GM18520 (cell line): ENCODE measurements around the gene UBAP2.

Experiments
- ATAC-seq: cut with Tn5 transposase; IDR thresholded peaks from one replicate; pipeline ENCODE4 v1.9.1; 2021; ENCODE audit not compliant: unreplicated experiment

Gene UBAP2

DNA sequence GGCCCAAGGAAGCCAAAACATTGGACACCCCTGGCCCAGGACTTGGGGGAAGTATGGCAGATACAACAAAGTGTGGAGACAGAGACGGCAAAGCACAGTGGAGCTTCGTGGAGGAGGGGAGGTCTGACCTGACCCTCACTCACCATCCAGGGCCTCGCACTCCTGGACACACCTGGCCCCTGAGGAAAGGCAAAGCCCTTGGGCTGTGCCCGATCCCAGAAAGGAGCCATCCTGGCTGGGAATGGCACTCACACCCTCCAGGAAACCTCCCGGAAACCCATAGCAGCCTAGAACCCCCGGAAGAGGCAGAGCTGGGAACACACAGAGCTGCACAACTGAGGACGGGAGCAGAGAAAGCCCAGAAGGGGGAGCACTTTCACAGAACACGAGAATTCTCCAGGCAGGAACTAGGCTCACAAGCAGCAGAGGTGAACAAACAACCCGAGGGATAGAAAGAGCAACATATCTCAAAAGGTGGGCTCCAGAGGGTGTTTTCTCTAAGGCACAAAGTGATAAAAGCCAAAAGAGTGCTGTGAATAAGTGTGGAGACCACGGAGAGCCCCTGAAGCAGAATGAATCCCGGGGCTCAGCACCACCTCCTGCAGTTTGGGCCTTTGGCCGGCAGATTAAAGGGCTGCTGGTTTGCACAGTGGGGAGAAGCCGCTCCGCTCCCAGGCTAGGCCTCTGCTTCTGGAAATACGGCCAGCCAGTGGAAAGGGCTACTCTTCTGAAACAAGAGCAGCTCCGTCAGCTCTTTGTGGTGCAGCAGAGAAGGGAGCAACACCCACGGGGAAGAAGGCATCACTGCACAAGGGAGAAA is 123.5 kb downstream of the UBAP2 start:
- ATAC-seq: no peak

DNA sequence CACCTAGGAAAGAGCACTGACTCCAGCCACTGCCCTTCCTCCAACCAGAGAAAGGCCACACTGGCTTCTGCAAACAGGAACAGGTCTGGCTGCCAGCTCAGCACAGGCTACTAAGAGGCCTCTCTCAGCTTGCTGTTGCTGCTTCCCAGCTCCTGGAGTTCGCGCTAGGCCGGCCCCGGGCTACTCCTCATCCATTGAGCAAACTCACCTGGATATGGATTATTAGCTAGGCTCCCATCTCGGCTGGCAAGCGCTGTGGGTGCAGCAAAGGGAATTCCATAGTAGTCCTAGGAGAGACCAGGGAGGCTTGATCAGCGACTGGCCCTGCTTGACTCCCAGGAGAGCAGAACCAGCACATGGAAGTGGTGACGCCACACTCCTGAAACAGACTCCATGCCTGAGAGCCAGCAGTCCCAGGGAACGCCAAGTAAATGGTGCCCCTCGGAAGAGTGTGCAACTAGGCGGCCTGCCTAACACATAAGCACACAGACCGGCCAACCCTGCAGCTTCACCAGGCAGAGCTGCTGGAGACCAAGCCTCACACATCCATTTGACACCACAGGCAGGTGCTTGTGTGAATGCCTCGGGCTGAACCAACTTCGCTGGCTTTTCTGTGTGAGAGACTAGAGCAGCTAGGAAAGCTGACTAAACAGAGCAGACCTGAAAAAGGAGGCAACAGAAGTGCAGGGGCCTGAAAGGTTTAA is 124.5 kb downstream of the UBAP2 start:
- no peak for ATAC-seq

DNA sequence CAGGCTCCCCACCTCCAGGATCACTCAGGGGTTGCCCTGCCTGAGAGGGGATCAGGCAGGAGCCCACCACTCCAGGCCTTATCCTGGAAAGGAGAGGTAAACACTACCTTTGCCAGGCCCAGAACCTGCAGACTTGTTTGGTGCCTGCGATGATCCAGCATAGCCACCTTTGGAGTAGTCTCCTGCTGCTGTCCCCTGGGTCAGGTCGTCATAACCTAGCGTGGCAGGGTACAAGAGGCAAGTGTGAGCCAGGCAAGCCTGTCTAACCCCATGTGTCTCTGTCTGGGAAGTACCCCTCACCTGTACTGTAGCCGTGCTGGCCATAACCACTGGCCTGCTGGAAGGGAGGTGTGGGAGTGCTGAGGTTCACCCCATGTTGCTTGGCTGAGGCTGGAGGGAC is 125.6 kb downstream of the UBAP2 start:
- ATAC-seq: no peak

DNA sequence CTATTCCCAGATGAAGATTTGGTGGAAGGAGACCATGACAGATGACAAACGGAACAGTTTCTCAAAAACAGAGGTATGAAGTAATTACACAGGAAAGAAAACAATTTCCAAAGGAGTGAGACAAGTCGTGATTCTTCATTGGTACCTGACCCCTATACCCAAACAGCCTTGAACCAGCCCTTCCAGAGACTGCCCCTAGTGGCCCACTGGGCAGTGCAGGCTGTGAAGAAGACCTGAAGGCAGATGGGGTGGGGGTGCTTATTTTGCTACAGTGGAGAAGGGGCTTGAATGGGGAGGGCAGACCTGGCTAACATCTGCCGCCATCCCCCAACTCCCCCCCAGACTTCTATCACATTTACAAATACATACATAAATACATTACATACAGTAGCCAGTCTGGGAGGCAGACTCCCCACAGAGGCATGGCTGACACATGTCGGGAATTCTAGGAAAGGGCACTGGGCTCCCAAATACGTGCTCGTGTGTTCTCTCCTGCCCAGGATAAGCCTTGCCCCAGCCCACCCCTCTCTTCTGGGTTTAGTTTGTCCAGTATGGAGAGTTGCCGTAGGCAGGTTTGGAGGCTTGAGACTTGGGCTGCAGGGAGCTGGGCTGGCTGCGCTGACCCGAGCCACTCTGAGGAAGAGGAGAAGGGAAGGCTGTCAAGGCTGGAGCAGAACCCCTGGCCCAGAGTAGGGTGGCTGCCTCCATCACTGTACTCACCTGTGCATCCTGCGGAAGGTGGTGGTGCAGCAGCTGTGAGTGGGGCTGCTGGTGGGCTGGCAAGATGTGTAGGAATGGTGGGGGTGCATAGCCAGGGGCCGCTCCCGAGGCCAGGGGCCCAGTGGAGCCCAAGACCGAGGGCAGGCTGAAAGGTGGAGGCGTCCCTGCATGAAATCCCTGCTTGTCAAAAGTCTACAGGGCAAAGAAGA is 126.5 kb downstream of the UBAP2 start:
- ATAC-seq: no peak

DNA sequence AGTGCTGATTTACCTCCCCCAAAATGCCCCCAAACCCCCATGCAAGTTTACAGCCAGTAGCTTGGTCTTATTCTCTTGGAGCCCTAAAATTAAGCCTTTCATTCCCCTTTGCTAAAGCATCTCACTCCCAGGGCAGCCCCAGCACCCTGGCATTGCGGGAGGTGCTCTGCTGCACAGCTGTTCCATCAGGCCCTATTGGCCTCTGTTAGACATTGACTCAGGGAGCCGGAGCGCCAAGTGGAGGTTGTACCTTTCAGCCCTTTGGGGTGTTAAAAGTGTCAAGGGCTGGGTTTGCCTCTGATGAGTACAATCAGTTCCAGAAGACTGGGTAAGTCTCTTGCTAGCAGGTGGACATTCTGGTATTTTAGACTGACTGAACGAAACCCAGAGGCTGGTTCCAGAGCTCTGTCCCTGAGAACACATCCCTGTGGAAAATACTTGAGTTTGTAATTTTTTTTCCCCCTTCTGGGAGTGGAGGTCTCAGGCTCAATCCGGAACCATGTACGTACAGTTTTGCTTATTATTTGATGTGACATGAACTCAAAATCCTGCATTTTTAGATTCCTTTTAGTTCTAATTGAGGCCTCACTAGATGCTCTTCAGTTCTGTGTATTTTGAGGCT is 129.3 kb downstream of the UBAP2 start:
- no peak for ATAC-seq

DNA sequence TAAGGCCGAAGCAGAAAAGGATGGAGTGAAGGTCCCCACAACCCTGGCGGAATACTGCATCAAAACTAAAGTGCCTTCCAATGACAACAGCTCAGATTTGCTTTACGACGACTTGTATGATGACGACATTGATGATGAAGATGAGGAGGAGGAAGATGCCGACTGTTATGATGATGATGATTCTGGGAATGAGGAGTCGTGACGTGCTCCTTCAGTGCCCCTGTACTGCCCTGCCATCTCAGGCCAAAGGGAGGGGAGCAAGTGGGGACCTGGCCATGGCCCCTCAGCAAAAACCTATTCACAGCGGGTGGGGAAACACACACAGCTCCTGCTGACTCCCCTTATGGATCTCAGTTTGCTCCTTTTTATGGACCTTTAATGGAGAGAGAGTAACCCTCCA is 131.7 kb downstream of the UBAP2 start:
- ATAC-seq: no peak

DNA sequence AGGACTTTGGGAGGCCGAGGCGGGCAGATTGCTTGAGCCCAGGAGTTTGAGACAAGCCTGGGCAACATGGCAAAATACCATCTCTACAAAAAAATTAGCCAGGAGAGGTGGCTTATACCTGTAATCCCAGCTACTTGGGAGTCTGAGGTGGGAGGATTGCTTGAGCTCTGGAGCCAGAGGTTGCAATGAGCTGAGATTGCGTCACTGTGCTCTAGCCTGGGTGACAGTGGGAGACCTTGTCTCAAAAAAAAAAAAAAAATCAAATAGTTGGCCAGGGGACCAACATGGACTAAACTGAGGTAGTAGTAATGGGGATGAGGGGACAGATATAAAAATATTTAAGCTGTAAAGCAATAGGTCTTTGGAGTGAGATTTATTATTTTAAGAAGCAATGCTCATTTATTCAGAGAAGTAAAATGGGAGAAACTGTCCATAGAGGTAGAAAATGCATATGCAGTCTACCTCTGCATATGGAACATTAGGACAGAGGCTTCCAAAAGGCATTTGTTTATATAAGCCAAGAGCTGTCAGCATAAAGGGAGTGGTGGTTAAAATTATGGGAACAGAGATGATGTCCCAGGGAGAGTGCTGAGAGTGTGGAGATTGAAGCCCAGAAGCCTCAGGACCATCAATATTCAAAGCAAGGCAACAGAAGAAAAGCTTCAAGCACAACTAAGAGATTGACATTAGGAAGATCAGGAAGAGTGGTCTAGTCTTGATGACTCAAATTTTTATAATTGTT is 133.6 kb downstream of the UBAP2 start:
- no peak for ATAC-seq

DNA sequence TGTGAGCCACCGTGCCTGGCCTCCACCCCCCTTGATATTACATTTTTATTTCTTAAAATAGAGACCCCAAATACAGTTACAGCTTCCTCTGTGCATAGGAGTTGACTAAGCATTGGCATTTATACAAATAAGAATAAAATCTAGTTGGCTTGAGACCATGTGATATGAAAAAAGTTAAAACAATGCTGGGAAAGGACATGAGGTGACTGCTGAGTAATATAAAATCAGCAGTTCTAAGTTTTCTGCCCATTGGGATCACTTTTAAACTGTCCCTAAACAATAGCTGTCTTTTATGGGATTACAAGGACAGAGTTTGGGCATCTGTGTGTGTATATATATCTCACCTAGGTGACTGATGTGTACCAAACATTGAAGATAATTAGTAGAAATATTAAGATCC is 135.1 kb downstream of the UBAP2 start:
- no peak for ATAC-seq

DNA sequence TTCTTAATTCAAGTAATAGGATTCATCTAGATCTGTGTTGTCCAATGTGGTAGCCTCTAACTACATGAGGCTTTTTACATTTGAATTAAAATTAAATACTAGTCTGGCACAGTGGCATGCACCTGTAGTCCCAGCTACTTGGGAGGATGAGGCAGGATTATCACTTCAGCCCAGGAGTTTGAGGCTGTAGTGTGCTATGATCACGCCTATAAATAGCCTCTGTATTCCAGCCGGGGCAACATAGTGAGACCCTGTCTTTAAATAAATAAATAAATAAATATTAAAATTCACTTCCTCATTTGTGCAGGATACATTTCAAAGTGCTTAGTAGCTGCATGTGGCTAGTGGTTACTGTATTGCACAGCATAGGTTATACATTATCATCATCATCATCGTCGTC is 139.9 kb downstream of the UBAP2 start:
- ATAC-seq: no peak

DNA sequence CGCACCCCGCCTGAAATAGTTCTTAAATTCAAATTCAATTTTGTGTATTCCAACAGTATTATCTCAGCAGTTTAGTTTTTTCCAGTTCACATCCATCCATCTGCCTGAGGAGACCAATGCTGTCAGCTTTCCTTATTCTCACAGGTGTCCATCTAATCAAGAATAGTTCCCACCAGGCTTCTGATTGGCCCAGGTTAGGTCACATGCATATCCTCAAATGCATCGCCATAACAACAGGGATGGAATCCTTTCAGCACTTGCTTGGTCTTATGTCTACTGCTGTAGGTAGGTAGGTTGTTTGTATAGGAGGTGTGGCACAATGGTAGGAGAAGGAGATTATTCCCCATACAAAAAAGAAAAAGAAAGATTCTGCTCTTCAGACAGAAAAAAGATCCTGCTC is 140.6 kb downstream of the UBAP2 start:
- no peak for ATAC-seq

DNA sequence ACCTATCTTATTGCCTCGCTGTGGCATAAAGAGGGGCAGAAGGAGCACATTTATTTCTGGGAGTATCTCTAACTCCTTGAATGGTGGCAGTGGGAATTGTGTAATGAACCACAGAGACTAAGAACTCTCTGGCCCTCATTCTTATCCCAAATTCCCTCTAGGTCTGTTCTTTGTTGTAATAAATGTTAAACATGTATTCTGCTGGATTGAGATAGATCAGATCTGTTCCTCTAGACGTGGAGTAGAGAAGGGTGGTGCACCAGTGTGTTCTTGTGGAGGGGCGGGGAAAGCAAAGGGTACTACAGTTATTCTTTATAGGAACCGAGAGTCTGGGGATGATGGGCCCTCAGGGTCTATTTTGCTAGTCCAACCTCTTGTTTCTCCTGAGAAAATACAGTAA is 141.3 kb downstream of the UBAP2 start:
- no peak for ATAC-seq

DNA sequence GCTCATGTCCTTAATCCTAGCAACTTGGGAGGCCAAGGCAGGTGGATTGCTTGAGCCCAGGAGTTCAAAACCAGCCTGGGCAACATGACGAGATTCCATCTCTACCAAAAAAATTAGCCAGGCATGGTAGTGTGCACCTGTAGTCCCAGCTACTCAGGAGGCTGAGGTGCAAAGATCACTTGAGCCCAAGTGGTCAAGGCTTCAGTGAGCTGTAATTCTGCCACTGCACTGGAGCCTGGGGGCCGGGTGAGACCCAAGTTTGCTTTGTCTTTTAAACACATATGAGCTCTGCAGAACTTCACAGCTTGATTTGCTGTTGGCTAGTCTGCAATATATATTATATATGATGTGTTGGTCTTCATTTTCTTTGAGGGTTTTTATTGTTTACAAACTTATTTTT is 141.9 kb downstream of the UBAP2 start:
- no peak for ATAC-seq

DNA sequence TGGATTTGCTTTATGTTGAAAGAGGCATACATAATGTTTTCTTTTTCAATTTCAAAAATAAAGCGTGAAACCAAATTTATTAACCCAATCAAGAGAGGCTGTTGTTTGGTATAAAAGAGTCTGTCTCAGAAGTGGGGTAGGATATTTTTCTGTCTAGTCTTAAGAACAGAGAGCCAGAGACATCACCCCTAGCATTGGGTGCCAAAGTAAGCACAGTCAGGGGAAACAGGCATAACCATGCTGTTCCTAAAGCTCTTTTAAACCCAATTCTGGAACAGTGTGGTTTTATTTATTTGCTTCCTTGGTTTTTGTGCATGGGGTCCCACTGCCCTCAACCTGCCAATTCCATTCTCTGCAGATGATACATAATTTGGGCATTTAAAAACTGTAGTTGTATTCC is 143.6 kb downstream of the UBAP2 start:
- ATAC-seq: no peak

DNA sequence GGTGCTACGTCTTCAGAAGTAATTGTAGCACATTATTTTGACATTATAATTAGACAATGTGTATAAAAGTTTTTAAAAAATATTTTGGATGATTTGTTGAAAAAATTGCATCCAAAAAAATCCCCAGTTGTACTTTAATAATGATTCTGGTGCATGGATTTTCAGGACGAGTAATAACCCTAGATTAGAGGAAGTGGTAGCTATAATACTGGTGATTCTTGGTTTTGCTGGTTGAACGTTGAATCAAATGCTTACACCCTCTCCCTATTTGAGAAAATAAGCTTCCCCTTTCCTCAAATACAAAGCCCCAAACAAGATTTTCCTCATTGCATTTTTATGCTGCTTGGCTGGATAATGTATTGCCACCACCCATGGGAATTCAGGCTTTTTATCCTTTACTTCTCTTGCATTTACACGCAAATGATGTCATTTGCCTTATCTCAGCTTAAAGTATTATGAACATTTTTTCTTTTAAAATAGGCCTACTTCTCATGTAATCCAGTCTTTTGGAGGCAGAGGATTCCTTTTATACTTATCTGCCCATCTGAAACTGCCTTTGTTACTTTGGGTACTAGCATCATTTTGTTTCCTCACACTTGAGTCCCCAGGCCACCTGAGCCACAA is 145.4 kb downstream of the UBAP2 start:
- ATAC-seq: no peak

DNA sequence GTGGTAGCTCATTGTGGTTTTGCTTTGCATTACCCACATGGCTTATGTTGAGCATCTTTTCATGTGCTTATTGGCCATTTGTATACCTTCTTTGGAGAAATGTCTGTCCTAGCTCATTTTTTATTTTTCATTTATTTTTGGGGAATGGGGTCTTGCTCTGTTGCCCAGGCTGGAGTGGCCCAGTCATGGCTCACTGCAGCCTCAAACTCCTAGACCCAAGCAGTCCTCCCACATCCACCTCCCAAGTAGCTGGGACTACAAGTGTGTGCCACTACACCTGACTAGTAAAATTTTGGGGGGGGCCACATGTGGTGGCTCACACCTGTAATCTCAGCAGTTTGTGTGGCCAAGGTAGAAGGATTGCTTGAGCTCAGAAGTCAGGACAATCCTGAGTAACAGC is 154.4 kb downstream of the UBAP2 start:
- ATAC-seq: no peak

DNA sequence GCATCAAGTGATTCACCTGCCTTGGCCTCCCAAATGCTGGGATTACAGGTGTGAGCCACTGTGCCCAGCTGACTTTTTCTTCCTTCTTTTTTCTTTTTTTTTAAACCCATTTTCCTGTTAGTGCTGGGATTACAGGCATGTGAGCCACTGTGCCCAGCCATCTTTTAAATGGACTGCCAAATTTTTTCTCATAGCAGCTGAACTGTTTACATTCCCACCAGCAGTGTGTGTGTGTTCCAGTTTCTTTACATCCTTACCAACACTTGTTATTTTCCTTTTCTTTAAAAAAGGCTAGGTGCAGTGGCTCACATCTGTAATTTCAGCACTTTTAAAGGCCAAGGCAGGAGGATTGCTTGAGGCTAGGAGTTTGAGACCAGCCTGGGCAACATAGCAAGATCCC is 154.8 kb downstream of the UBAP2 start:
- ATAC-seq: no peak

DNA sequence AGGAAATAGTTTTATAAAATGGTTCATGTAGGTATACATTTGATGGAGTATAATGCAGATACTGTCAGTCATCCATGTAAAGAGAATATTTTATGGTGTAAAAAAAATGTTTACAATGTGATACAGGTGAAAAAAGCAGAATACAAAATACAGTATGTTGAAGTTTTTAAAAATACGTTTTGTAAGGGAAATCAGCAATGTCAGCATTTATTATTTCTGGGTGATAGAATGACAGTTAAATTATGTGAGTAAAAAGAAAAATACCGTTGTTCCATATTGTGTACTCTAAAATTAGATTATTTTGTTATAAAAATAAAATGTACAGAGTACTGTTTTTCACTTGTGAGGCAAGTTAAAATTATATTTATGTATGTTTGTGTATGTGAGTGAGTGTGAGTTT is 162.7 kb downstream of the UBAP2 start:
- ATAC-seq: no peak

DNA sequence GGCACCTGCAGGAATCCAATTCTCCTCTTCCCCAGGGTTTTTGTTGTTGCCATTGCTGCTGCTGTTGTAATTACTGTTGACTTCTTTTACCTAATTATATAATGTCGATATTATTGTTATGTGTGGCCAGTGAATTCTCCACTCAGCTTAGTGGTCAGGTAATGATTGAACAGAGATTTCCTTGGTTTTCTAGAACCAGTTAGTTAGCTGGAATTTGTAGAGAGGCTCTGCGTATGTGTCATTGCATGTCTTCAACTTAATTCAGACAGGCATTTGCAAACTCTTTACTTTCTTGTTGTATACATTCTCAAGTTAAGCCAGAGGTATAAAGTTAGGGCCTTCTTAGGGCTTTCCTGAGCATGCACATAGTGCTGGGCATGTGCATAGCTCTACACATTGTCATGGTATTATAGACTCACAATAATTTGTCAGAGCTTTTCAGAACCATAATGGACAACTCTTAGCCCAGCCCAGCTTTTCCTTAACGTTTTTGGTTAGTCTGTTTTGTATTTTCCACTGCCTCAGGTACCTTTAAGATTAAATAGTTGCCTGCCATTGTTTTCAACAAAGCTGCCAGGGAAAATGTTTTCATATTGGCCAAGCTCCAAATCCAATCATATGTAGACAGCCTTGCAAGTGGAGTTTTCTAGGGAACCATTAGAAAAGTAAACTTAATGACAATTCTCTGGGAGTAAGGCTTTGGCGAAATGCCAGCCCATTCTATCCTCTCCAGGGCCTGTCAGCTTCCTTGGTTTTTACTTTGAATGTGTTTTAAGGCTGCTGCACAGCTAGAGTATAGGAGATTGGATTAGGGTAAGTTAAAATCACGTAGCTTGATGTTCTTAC is 163.6 kb downstream of the UBAP2 start:
- no peak for ATAC-seq

DNA sequence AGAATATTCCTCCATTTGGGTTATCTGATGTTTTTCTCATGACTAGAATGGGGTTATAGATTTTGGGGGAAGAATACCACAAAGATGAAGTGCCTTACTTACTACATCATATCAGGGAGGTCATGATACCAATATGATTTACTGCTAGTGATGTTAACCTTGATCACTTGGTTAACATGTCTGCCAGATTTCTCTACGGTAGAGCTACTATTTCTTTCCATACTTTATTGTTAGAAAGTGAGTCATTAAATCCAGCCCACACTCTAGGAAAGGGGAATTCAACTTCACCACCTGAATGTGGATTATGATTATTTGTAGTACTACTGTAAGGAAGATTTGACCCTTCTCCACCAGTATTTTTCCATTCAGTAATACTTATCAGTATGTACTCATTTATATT is 167.1 kb downstream of the UBAP2 start:
- ATAC-seq: no peak
